Thoracic aorta (tissue), 2 donors: ENCODE data around the gene SNX8. TPM values are rescaled to one million over a fixed set of nuclear protein-coding genes. Genes with fewer than 3 reads are reported as not detected.

Experiments
- ATAC-seq: fragments of 150-250 bp; one replicate; pipeline ENCODE4 v1.8.0; 2017; ENCODE audit warnings: low read depth; ENCODE audit not compliant: insufficient number of reproducible peaks, low FRiP score
- DNase-seq: peaks from one replicate; pipeline ENCODE4 v3.0.0-alpha.2; 2020; ENCODE audit warnings: low spot score
- H3K27ac ChIP-seq, 2 donors: fragments of 200-600 bp; sonication (generic); 1 replicate in 1 of 2; 2 replicates in 1 of 2; pipeline ENCODE4 v1.5.1; 2016; ENCODE audit warnings: mild to moderate bottlenecking in 2 of 2, moderate library complexity in 2 of 2
- H3K27me3 ChIP-seq: fragments of 200-600 bp; sonication (generic); replicated peaks from 2 replicates; pipeline ENCODE4 v1.6.0; 2016; ENCODE audit warnings: mild to moderate bottlenecking; ENCODE audit not compliant: insufficient read depth
- H3K36me3 ChIP-seq: fragments of 200-600 bp; sonication (generic); one replicate; pipeline ENCODE4 v1.5.1; 2016
- H3K4me1 ChIP-seq, 2 donors: fragments of 200-600 bp; sonication (generic); 1 replicate in 1 of 2; 2 replicates in 1 of 2; pipeline versions ENCODE4 v1.5.1 to v1.6.0; 2016; ENCODE audit warnings: low read depth in 2 of 2, mild to moderate bottlenecking in 1 of 2; ENCODE audit not compliant: control insufficient read depth in 1 of 2
- H3K4me3 ChIP-seq: fragments of 200-600 bp; sonication (generic); 2 replicates; pipeline ENCODE4 v1.5.1; 2016; ENCODE audit warnings: mild to moderate bottlenecking
- H3K9me3 ChIP-seq: fragments of 200-600 bp; sonication (generic); 2 replicates; pipeline ENCODE4 v1.5.1; 2016
- CTCF ChIP-seq: fragments of 200-600 bp; sonication (generic); IDR thresholded peaks from one replicate; pipeline ENCODE4 v1.5.1; 2019; ENCODE audit warnings: antibody characterized with exemption
- total RNA-seq, 2 donors: library from RNA; depleted of rRNA; stranded (reverse); fragments of >200 nt; gene quantifications; one replicate each; pipeline versions ENCODE4 v1.1.0 to v1.2.3, GENCODE V29; 2016

The SNX8 gene
- total RNA-seq, 2 donors from 2014 or later: 6.5 to 29.6 TPM

GRCh38 chr7:2202901-2203765 is 111.1 kb downstream of the SNX8 start:
- H3K4me1 ChIP-seq: peaks cover 8 to 24% of the 10 kb centered on the region in 2 donors
- H3K36me3 ChIP-seq: peaks cover 11% of the 10 kb centered on the region
- no peak for TF ChIP-seq CTCF
- no peaks in the 10 kb centered on the region for H3K9me3 ChIP-seq
- ATAC-seq (no peak), DNase-seq (no peak)
- no peak overlapping the region for H3K4me3 ChIP-seq
- H3K27me3 ChIP-seq: no peaks in the 10 kb centered on the region
- no peak overlapping the region for H3K27ac ChIP-seq

- no peak overlapping the region for H3K27ac ChIP-seq
- no peak for DNase-seq
These were observed 111.9 kb downstream of the SNX8 start for GRCh38 chr7:2202361-2202761.

More at GRCh38 chr7:2202361-2202761, 111.9 kb downstream of the SNX8 start:
- peaks cover 8 to 24% of the 10 kb centered on the region in 2 donors for H3K4me1 ChIP-seq
- ATAC-seq: no peak
- no peak overlapping the region for H3K4me3 ChIP-seq
- no peaks in the 10 kb centered on the region for H3K9me3 ChIP-seq
- TF ChIP-seq CTCF: no peak
- peaks cover 7% of the 10 kb centered on the region for H3K36me3 ChIP-seq
- H3K27me3 ChIP-seq: no peaks in the 10 kb centered on the region

Other genes with a start within 250 kb of the SNX8 start
- 10 to 100 TPM; 27.4 to 41.3 TPM for gene MAD1L1, start 81.5 kb downstream of the SNX8 start, total RNA-seq
- gene MRM2, start 72.2 kb downstream of the SNX8 start, total RNA-seq: 10 to 100 TPM; 12.5 to 16.6 TPM
- gene NUDT1, start 72.2 kb downstream of the SNX8 start, total RNA-seq: 10 to 100 TPM in 1 of 2 donors, 1 to 10 TPM in 1; 9.7 to 15.2 TPM
- gene EIF3B, start 40.4 kb upstream of the SNX8 start, total RNA-seq: 100 to 1,000 TPM in 1 of 2 donors, 10 to 100 TPM in 1; 94.0 to 150 TPM
- 10 to 100 TPM; 18.7 to 19.1 TPM for gene CHST12, start 89.2 kb upstream of the SNX8 start, total RNA-seq
- gene GRIFIN, start 162.0 kb upstream of the SNX8 start, total RNA-seq: not detected
- 10 to 100 TPM in 1 of 2 donors, 1 to 10 TPM in 1; 8.0 to 24.1 TPM for gene LFNG, start 205.3 kb upstream of the SNX8 start, total RNA-seq
- gene BRAT1, start 241.1 kb upstream of the SNX8 start, total RNA-seq: 10 to 100 TPM; 28.8 to 43.6 TPM
- 10 to 100 TPM; 10.6 to 40.1 TPM for gene IQCE, start 244.5 kb upstream of the SNX8 start, total RNA-seq